Stimulated activated CD4-positive, alpha-beta T cell treated with anti-CD3 and anti-CD28 coated beads, Interleukin-1b, Interleukin-23, amount 100 ng/mL, for 4 hours (primary cell): ENCODE data around the gene DHRSX.
"Not testable (repeated sequence)": the region's sequence is repeated elsewhere in the genome, so short reads cannot be mapped to it uniquely, and the experiment has no call there.

Experiments used
- DNase-seq, 2 donors: peaks; one replicate each; pipeline ENCODE4 v3.0.0-alpha.2; 2020; ENCODE audit warnings: low read depth in 2 of 2

DHRSX gene

DNA sequence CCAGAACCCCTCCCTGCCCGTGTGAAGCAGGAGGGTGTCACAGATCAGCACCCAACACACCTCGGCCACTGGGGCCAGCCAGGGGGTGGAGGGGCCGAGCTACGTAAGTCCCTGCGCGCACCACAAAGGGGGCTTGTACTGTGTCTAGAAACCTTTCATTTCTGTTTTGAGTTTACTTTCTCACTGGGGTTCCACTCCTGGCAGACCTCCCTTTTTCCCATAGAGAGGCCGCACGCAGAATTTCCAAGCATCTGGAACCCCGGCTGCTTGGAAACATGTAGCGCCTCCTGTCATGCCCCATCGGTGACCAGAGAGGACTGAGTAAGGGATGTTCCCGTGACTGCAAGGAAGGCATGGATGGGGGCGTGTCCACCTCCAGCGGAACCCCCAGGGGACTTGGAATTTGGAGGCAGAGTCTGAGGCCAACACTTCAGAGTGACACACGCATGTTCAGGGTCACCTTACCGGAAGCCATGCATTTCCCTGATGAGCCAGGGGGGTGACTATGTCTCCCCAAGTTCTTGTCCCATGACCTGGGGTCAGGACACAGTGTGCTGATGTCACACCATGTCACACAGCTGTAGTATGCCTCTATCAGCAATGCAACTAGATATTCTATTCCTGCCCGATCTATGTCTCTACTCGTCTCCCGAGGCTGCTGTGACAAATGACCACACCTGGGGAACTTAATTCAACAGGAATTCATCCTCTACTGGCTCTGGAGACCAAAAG lies 105.3 kb downstream of the DHRSX start:
- DNase-seq, result no peak

GRCh38 chrX:2391869-2392606 lies 108.7 kb downstream of the DHRSX start:
- DNase-seq, result no peak

GRCh38 chrX:2390754-2391153 lies 110.0 kb downstream of the DHRSX start:
- no peak for DNase-seq

GRCh38 chrX:2389731-2390130 lies 111.0 kb downstream of the DHRSX start:
- DNase-seq, result not testable (repeated sequence)

DNA sequence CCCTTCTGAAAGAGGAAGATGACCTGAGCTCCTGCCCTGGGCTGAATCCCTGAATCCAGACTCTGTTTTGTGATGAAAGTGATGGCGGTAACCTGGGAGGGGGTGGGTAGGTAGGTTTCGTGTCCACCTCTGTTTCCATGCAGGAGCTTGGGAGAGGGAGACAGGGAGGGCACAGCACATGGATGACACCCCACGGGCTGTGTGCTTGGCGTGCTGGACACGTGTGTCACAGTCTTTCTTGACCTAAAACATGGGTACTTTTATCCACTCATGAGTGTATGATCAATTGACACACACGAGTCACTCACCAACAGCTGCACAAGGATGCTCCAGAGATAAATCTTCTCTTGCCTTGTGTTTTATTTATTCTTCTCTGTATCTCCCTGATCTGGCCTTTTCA lies 111.5 kb downstream of the DHRSX start:
- no peak for DNase-seq

GRCh38 chrX:2388669-2389068 lies 112.1 kb downstream of the DHRSX start:
- no peak for DNase-seq

- DNase-seq, result no peak
Observed at GRCh38 chrX:2387614-2388239, 113.0 kb downstream of the DHRSX start.

DNA sequence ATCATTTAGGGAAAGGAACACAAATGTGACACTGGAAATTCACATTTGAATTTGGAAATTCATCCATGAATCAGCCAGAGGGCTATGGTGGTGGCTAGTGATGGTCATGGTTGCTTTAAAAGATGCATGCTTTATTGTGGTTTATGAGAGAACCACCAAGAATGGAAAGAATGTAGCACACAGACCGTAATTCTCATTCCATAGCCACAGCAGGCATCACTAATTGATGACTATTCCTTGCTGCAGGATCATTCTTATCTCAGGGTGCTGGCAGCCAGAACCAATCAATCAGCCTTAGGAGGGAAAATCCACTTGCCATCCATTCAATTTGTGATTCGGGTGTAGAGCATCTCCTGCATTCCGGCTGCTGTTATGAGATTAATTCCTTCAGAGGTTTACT lies 115.6 kb downstream of the DHRSX start:
- DNase-seq, result no peak

GRCh38 chrX:2384486-2384885 lies 116.3 kb downstream of the DHRSX start:
- no peak for DNase-seq

GRCh38 chrX:2383735-2384134 lies 117.0 kb downstream of the DHRSX start:
- no peak for DNase-seq

GRCh38 chrX:2383144-2383543 lies 117.6 kb downstream of the DHRSX start:
- DNase-seq, result no peak

- not testable (repeated sequence) for DNase-seq
Observed at GRCh38 chrX:2382433-2383048, 118.2 kb downstream of the DHRSX start.

GRCh38 chrX:2376166-2376565 lies 124.6 kb downstream of the DHRSX start:
- DNase-seq, result no peak

GRCh38 chrX:2374086-2374485 lies 126.7 kb downstream of the DHRSX start:
- no peak for DNase-seq

GRCh38 chrX:2373615-2374014 lies 127.2 kb downstream of the DHRSX start:
- no peak for DNase-seq

DNA sequence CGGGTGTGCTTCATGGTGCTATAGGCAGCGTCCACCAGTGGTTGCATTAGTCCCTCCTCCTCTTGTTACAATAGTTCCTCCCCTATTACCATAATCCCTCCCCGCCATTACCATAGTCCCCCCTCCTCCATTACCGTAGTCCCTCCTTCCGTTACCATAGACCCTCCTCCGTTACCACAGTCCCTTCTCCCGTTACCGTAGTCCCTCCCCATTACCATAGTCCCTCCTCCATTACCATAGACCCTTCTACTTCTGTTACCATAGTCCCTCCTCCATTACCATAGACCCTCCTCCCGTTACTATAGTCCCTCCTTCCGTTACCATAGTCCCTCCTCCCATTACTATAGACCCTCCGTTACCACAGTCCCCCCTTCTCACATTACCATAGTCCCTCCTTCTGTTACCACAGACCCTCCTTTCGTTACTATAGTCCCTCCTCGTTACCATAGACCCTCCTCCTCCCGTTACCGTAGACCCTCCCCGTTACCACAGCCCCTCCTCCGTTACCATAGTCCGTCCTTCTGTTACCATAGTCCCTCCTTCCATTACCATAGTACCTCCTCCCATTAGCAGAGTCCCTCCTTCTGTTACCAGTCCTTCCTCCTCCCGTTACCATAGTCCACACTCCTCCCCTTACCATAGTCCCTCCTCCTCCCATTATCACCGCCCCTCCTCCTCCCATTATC lies 129.6 kb downstream of the DHRSX start:
- no peak for DNase-seq

DNA sequence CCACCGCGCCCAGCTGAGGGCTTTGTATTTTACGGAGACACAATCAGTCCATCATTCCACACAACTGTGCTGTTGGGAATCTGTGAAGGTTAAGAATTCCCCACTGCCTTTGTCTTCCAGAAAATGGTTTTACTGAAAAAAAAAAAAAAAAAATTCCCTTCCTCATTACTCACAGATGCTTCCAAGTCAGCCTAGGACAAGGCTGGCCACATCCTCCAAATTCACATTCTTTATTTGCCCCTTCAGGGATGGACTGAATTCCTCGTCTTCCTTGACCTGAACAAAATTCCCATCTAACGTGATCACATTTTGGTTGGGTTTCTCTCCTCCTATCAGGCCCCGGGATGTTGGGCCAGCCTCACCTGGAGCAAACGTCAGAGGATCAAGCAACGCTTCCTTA lies 130.3 kb downstream of the DHRSX start:
- DNase-seq, result no peak

DNA sequence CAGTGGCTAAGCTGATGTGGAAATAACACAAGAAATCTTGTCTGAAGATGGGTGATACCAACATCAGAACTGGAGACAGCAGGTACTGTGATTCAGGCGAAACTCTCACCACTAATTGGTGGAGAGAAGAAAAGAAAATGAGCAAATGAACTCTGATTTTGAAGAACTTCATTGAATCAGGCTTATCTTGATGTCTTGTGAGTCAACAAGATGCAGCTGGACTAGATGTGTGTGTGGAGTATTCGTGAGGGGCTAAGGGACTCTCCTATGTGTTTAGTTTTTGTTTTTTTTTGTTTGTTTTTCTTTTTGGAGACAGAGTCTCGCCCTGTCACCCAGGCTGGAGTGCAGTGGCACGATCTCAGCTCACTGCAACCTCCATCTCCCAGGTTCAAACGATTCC lies 131.6 kb downstream of the DHRSX start:
- DNase-seq, result no peak

DNA sequence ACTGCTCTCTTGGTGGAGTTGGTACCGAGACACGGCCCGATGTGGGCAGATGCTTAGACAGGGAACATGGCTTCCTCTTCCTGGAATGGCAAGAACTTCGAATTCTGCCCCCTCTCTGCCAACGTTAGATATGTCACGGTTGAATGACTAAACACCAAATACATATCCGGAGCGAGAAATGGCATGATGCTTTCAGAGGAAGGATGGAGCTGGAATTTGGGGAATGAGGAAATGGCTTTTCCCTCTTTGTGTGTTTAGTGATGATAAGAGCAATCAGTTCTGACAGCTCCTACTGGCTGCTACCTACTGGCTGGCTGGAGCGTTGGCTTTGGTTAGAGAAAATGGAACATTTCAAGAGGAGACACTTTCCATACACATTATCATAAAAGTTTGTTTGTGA lies 140.0 kb downstream of the DHRSX start:
- no peak for DNase-seq

GRCh38 chrX:2359522-2359921 lies 141.3 kb downstream of the DHRSX start:
- DNase-seq, result not testable (repeated sequence)

DNA sequence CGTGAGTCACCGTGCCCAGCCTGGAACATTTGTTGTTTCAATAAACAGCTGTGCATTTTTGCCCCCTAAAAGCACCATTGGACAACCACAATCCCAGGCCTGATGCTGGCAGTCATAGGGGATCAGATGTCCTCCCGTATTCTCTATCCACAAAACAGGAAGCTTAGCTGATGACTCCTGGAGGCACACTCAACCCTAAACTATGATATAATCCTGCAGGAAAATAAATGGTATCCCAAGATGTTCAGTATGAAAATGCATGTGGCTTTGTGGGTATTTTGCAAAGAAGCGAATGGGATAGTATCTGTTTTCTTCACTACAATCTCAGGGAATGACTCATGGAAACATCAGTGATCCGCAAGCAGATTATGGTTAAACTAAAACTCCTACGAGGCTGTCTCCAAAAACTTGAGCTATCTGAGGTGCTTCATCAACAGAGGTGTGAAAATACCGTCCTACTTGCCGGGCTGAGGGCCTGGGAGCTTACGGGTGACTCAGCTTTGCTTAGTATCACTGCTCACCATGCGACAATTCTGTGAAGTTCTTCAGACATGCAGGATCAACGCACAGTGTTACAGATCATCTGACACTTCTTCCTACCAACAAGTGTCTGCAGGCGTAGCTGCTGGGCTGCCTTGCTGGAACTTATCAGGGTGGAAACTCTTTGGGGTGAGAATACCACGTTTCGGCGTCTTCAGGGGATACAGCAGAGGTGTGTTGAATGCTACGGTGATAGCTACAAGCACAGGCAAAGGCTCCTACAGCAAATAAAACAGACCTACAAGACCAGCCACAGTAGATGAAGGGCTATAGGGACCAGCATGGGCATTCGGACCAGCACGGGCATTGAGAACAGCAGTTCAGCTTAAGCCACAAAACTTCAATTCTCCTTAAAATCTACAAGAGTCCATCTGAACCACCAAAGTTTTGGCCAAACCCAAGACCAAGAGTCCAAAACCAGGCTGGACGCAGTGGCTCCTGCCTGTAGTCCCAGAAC lies 148.5 kb downstream of the DHRSX start:
- DNase-seq, result no peak
